GM12873 (cell line): ENCODE data around the gene CDH22.

ENCODE experiments used
- TF ChIP-seq, protein P1 (sequence below): IDR thresholded peaks from 2 replicates; pipeline ENCODE4 v1.5.1; 2012; ENCODE audit warnings: low read depth, mild to moderate bottlenecking, moderate library complexity, low read length, control low read depth; ENCODE audit not compliant: insufficient read depth; ENCODE audit errors: missing control alignments

The CDH22 gene

DNA sequence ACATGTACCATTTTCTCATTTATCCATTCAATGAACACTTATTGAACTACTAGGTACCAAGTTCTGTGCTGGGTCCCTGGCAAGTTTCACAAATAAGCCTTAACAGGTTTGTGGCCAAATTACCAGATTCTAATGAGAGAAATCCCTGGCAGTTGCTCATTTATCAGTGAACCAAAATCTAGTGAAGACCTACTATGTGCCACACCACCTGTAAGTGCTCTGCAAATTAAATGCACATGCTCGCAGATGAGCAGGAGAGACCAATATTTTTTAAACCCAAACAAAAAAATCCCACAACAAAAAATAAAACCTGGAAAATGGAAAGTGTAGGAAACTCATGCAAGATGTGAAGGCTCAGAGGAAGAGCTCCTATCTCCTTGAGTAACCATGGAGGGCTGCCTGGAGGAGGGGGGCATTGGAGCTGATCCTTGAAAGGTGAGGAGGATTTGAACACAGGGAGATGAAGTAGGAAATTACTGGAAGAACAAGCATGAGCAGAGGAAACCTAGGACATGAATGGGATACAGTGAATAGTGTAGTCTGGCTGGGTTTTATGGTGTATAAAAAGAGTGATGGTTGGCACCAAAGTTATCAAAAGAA lies 48.9 kb downstream of the CDH22 start:
- TF ChIP-seq, protein P1, sequence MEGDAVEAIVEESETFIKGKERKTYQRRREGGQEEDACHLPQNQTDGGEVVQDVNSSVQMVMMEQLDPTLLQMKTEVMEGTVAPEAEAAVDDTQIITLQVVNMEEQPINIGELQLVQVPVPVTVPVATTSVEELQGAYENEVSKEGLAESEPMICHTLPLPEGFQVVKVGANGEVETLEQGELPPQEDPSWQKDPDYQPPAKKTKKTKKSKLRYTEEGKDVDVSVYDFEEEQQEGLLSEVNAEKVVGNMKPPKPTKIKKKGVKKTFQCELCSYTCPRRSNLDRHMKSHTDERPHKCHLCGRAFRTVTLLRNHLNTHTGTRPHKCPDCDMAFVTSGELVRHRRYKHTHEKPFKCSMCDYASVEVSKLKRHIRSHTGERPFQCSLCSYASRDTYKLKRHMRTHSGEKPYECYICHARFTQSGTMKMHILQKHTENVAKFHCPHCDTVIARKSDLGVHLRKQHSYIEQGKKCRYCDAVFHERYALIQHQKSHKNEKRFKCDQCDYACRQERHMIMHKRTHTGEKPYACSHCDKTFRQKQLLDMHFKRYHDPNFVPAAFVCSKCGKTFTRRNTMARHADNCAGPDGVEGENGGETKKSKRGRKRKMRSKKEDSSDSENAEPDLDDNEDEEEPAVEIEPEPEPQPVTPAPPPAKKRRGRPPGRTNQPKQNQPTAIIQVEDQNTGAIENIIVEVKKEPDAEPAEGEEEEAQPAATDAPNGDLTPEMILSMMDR, result no peak

DNA sequence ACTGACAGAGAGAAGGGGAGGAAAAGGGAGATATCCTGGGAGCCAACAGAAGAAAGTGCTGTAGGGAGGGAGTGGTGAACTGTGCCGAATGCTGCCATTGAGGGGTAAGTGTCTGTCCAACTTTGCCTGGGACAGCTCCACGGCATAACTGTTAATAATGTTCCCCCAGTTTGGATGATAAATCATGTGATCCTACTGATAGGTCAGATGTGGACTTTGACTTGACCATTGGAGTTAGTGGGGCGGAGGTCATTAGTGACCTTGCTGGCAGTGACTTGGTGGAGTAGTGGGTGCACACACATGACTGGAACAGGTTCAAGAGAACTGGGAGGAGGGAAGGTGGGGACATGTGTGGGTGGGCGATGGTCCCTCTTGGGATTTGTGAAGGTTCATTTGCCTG lies 50.4 kb downstream of the CDH22 start:
- TF ChIP-seq, protein P1, result no peak

DNA sequence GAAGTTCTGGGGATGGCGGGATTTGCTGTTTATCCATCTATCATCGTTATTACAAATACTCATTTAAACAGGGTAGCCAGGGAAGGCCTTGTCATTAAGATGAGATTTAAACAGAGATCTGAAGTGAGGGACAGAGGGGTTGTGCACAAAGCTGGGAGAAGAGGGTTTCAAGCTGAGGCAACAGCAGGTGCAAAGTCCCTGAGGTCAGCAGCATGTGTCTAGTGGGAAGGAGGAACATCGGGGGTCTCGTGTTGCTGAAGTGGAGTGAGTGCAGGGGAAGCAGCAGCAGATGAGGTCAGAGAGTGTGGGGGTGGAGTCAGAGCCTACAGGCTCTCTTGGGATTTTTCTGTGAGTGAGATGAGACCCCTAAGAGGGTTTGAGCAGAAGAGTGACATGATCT lies 52.0 kb downstream of the CDH22 start:
- TF ChIP-seq, protein P1, result no peak

DNA sequence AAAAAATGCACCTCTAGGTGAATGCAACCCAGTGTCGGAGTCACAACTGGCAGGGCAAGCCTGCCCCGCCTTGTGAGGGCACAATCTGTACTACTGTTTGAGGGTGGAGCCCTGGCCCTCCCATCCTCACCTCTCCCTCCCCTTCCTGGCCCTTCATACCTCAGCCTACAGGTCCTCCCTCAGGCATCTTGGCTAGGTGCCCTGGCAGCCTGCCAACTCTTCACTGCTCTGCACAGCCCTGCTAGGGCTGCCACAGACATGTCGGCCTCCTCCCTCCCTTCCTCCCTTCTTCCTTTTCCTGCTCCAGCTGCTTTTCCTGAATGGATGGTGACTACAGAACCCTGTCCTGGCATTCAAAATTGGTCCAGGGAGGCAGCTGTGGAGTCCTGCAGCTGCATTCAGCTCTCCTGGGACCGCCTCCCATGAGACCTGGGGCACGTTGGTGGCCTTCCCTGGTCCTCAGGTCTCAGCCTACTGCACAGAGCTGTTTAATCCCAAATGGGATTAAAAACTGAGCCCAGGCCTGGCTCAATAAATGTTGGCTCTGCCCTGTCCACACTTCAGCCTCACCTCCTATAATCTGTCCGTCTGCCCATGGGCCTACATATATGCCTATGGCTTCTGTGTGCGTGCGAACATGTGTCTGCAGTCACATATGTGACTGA lies 52.7 kb downstream of the CDH22 start:
- TF ChIP-seq, protein P1, result no peak

DNA sequence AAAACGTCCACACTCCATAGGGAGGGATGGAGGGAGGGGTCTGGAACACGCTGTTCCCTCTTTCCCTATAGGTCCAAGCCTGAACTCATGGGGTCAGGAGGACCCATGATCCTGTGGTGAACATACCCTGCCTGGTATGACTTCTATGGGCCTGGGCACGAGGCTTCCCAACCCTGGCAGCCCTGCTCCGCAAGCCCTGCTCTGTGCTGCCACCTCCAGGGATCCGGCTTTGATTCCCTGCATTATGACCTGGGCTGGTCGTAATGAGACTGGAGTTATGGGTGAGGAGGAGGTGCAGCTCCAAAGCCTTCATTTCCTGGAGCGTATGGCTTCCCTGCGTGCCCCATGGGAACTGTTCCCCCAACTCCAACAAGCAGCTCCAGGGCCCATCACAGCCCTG lies 54.9 kb downstream of the CDH22 start:
- TF ChIP-seq, protein P1, result peak; percentile 4

DNA sequence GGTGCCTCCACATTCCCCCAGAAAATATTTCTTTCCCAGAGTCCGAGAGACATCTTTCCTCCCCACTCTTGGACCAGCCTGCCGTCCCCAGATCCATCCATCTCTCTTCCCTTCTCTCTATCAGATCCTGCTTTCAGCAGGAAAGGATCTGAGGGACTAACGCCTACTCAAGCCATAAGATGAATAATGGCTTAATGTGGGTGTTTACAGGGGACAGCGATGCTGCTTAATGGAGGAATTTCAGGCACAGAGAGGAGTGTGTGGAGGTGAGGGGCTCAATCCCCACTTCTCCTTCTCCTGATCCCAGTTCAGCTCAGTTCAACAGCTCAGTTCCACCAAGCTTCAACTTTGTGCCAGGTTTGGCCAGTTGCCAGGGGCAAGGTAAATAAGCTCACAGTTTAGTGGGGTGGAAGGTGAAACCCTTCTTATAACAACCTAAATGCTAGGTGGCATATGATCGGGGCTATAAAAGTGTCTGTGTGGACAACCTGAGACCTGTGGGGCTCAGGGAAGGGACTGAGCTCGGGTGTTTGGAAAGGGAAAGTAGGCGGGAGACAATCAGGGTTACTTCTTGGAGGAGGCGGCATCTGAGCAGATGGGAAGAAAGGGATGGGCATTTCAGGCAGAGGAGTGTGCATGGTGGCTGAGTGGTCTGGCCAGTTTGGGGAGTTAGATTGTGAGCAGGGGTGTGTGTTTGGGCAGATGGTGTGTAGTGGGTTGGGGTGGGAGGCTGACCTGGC lies 55.8 kb downstream of the CDH22 start:
- TF ChIP-seq, protein P1, result no peak

DNA sequence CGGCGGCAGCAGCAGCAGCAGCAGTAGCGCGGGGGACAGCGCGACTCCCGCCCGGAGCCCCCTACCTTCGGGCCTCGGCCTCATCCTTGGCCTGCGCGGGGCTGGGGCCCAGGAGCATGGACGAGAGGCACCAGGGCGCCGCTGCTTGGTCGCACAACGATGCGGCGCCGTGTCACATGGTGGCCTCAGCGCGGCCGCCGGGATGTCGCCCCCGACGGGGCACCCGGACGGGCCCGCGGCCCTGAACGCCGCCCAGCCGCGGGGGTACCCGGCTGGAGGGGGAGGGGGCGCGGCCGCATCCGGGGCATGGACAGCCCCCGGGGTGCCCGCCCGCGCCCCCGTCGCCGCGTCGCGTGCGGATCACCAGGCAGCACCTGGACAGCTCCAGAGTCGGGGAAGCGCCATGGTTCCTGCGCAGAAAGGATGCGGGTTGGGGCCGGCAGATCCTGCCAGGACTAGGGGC lies 57.1 kb downstream of the CDH22 start:
- TF ChIP-seq, protein P1, result no peak
